PFSK-1 (cell line): Measurements from ENCODE around the gene PTPRN2.

Experiments
- FOXP2 ChIP-seq: optimal IDR thresholded peaks from 2 replicates; pipeline ENCODE3; 2011; ENCODE audit warnings: borderline replicate concordance, control low read depth, inconsistent platforms; ENCODE audit not compliant: insufficient read depth; ENCODE audit errors: extremely low read length, extremely low read depth
- POLR2AphosphoS5 ChIP-seq: IDR thresholded peaks from 2 replicates; pipeline ENCODE4 v1.6.1; 2012; ENCODE audit warnings: low read depth, mild to moderate bottlenecking, control low read depth, low read length, moderate library complexity
- SIN3A ChIP-seq: IDR thresholded peaks from 2 replicates; pipeline ENCODE4 v1.6.1; 2012; ENCODE audit warnings: mild to moderate bottlenecking, low read length, moderate library complexity, borderline replicate concordance; ENCODE audit not compliant: insufficient read depth
- TAF1 ChIP-seq: IDR thresholded peaks from 2 replicates; pipeline ENCODE4 v1.6.1; 2012; ENCODE audit warnings: low read length, control low read depth, borderline replicate concordance; ENCODE audit not compliant: insufficient read depth
- TF ChIP-seq, protein P1 (sequence below), 2 experiments: IDR thresholded peaks; 2 replicates each; pipeline versions ENCODE4 v1.6.1 to v1.8.0; 2011 to 2012; ENCODE audit warnings: low read depth in 2 of 2, low read length in 2 of 2, control low read depth in 1 of 2, inconsistent platforms in 1 of 2, mild to moderate bottlenecking in 1 of 2, moderate library complexity in 1 of 2; ENCODE audit not compliant: insufficient read depth in 1 of 2

Gene PTPRN2

GRCh38 chr7:157693521-157694375, 893.9 kb downstream of the PTPRN2 start:
- TF ChIP-seq, protein P1, sequence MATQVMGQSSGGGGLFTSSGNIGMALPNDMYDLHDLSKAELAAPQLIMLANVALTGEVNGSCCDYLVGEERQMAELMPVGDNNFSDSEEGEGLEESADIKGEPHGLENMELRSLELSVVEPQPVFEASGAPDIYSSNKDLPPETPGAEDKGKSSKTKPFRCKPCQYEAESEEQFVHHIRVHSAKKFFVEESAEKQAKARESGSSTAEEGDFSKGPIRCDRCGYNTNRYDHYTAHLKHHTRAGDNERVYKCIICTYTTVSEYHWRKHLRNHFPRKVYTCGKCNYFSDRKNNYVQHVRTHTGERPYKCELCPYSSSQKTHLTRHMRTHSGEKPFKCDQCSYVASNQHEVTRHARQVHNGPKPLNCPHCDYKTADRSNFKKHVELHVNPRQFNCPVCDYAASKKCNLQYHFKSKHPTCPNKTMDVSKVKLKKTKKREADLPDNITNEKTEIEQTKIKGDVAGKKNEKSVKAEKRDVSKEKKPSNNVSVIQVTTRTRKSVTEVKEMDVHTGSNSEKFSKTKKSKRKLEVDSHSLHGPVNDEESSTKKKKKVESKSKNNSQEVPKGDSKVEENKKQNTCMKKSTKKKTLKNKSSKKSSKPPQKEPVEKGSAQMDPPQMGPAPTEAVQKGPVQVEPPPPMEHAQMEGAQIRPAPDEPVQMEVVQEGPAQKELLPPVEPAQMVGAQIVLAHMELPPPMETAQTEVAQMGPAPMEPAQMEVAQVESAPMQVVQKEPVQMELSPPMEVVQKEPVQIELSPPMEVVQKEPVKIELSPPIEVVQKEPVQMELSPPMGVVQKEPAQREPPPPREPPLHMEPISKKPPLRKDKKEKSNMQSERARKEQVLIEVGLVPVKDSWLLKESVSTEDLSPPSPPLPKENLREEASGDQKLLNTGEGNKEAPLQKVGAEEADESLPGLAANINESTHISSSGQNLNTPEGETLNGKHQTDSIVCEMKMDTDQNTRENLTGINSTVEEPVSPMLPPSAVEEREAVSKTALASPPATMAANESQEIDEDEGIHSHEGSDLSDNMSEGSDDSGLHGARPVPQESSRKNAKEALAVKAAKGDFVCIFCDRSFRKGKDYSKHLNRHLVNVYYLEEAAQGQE (IDR thresholded peaks at IDR 0.05; ENCODE audit: insufficient read depth in 1 of 2, low read depth in 2 of 2, low read length in 2 of 2): no peak
- no peak for TF ChIP-seq FOXP2

DNA sequence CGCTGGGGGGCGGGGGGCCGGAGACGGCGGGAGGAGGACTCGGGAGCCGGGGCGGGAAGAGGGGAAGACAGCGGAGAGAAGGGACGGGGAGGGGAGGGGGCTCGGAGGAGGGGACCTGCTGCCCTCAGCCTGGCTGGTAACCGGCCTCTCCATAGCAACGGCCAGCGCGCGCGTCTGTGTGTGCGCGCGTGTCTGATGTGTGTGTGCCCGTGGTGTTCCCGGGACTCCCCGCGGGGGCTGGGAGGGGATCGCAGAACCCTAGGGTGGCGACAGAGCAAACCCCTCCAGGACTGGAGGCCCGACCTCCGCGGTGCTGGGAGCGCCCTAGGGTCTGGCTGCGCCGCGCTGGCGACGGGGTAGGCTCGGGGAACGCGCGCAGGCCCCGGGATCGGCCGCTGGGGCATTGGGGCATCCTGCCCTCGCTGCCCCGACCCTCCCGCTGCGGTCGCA, 894.5 kb downstream of the PTPRN2 start:
- no peak for TF ChIP-seq TAF1

GRCh38 chr7:157692460-157693011, 895.1 kb downstream of the PTPRN2 start:
- TF ChIP-seq TAF1 (no peak), POLR2AphosphoS5 (no peak), FOXP2 (no peak), SIN3A (no peak)
- TF ChIP-seq, protein P1 (IDR thresholded peaks at IDR 0.05; ENCODE audit: insufficient read depth in 1 of 2, low read depth in 2 of 2, low read length in 2 of 2): no peak

DNA sequence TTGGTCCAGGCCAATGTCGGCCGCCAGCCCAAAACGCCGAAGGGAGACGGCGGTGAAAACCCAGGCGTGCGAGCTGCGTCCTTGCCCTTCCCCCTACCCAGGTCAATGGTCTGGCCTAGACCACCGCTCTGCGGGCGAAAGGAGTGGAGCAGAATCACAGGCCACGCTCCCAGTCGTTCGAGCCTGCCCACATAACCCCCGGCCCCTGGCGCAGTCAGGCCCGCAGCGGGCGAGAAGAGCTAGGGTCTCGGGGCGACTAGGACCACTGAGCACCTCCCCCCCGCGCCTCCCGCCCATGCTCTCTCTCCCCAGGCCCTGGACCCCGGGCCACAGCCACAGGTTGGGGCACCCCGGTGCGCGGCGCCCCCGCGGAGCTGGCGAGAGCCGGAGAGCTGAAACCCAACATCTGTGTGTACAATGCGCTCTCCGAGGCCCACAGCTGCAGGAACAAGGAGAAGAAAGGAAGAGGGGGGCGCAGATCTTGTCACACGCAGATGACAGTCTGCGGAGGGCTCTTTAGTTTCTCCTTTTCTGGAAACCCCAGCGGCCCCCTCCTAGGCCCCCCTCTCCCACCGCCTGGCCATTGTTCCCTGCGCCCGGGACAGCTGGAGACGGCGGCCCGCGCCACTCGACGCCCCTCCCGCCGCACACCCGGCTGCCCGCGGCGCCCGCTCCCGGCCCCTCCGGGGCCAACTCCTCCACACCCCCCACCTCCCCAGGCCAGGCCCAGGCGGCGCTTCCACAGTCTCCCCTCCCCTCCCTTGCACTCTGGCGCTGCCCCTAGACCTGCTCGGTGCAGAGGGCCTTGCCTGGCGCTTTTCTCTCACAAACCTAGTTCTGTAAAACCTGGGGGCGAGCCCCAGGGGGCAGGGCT, 895.8 kb downstream of the PTPRN2 start:
- TF ChIP-seq FOXP2 (no peak), TAF1 (no peak), SIN3A (no peak), POLR2AphosphoS5 (no peak)
- TF ChIP-seq, protein P1 (IDR thresholded peaks at IDR 0.05; ENCODE audit: insufficient read depth in 1 of 2, low read depth in 2 of 2, low read length in 2 of 2): no peak

- no peak for TF ChIP-seq POLR2AphosphoS5
- TF ChIP-seq TAF1: no peak
- no peak for TF ChIP-seq FOXP2
- TF ChIP-seq SIN3A: no peak
- TF ChIP-seq, protein P1 (IDR thresholded peaks at IDR 0.05; ENCODE audit: insufficient read depth in 1 of 2, low read depth in 2 of 2, low read length in 2 of 2): no peak
Measured at GRCh38 chr7:157690833-157691585, 896.6 kb downstream of the PTPRN2 start.
